ENCODE results near the gene KCNN1.
"Not testable (repeated sequence)": the region's sequence is repeated elsewhere in the genome, so short reads cannot be mapped to it uniquely, and the experiment has no call there.

The KCNN1 gene

DNA sequence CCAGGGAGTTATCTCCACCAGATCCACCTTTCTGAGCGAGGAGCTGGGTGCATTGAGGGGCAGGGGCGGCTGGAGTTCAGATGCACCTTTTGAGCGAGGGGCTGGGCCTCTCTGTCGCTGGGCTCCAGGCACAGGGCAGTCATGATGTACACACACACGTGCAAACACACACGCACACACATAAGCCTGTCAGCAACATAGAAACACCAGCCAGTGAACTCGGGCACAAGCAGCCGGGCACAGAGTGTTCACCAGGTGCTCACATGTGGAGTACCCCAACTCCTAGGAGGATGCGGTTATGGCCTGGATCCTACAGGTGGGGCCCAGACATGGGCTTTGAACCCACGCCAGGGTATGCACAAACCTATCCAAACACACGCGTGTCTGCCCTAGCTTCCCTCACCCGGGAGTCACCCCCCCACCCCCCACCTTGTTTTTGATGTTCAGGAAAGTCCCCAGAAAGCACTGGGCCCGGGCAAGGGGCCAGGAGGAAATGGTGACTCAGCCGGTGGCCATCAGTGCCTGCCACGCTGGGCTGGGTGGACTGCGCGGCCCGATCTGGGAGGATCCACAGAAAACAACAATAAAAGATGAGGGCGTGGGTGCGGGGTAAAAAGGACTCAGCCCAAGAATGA is 54.3 kb downstream of the KCNN1 start:
- in situ Hi-C loops (cut with HindIII; ENCODE audit: low pct_unique_long_range_greater_than_20kb, low sequenced_read_pairs) = no loop called here
- TF ChIP-seq JUND (IDR thresholded peaks at IDR 0.05; ENCODE audit: low read depth) = no peak
- DNase-seq (ENCODE audit: low read depth in 1 of 2, low spot score in 1 of 2) = no peak

DNA sequence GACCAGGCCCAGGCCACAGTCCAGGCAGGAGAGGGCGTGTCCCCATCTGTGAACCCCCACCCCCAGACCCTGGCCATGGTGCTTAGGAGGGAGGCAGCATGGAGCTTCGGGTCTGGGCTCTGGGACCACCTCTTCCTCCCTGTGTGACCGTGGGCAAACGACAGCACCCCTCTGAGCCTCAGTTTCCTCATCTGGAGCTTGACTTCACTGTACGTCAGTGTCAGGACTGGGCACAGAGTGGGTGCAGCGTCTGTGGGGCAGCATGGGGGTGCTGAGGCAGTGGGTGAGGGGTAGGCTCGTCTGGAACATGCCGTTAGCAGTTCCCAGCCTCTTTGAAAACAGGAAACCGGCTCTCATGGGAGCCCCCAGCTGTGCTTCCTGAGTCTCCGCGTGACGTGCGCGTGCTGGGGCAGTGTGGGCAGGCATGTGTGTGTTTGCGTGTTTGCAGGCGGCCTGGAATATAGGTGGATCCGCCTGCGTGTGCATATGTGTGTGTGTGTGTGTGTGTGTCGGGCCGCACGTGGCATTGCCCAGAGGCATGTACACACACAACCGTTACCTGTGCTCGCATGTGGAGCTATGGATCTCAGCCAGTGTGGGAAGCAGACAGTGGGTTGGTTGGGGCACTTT is 56.8 kb downstream of the KCNN1 start:
- no peak for DNase-seq (ENCODE audit: low read depth in 1 of 2, low spot score in 1 of 2)
- in situ Hi-C loops (cut with HindIII; ENCODE audit: low pct_unique_long_range_greater_than_20kb, low sequenced_read_pairs) = no loop called here
- no peak for TF ChIP-seq JUND (IDR thresholded peaks at IDR 0.05; ENCODE audit: low read depth)

DNA sequence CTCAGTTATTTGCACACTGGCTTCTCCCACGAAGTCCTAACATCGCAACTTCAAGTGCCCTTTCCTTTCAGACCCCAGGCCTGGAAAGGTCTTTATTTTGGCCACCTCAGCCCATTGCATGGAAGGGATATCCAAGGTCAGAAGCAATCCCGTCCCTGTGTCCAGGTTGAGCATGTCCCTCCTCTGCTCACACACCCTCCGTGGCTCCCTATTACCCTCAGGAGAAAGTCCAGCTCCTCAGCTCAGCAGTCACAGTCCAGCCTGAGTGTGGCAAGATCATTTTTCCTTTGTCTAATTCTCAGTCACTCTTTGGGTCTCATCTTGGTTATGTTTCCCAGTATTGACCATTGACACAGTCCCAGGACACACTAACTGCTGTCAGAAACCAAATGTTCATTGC is 60.2 kb downstream of the KCNN1 start:
- TF ChIP-seq JUND (IDR thresholded peaks at IDR 0.05; ENCODE audit: low read depth) = no peak
- DNase-seq (ENCODE audit: low read depth in 1 of 2, low spot score in 1 of 2) = no peak
- in situ Hi-C loops (cut with HindIII; ENCODE audit: low pct_unique_long_range_greater_than_20kb, low sequenced_read_pairs) = no loop called here

DNA sequence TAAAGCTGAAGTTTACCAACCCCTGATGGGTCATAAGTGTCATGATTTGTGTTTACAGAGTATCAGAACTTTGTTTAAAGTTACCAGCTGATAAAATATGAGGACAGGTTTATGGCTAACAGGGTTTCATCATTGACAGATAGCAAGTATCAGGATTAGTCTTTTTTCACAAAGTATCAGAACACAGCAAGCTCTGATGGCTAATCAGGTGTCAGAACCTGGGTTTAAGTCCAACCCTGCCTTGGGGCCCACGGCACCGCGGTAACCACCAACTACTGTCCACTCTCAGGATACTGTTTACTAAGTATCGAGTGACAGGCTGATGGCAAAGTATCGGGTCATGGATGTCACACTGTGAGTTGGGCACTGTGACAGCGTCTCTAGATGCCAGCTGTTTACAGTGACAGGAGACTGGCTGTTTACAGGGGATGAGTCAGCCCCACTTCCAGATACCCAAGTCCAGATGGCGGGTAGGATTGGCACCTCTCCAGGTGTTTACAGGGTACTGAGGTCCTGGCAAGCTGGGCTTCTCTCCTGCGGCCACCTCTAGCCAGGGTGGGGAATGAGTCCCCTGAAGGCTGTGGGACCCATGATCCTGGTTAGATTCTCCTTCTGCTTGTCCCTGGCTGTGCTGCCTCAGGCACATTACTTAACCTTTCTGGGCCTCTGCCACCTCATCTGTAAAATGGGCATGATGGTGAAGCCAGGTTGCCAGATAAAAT is 62.9 kb downstream of the KCNN1 start:
- peak in 1 of 2 experiments; percentile 75 for DNase-seq (ENCODE audit: low read depth in 1 of 2, low spot score in 1 of 2)
- in situ Hi-C loops (cut with HindIII; ENCODE audit: low pct_unique_long_range_greater_than_20kb, low sequenced_read_pairs) = no loop called here
- no peak for TF ChIP-seq JUND (IDR thresholded peaks at IDR 0.05; ENCODE audit: low read depth)

DNA sequence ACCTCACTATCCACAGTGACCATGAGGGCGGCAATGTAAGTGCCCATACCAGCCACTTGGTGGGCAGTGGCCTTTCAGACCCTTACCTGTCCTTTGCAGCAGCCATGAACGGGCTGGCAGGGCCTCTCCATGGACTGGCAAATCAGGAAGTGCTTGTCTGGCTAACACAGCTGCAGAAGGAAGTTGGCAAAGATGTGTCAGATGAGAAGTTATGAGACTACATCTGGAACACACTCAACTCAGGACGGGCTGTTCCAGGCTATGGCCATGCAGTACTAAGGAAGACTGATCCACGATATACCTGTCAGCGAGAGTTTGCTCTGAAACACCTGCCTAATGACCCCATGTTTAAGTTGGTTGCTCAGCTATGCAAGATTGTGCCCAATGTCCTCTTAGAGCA is 64.5 kb downstream of the KCNN1 start:
- in situ Hi-C loops (cut with HindIII; ENCODE audit: low pct_unique_long_range_greater_than_20kb, low sequenced_read_pairs); DNase-seq (ENCODE audit: low read depth in 1 of 2, low spot score in 1 of 2): not testable (repeated sequence)

DNA sequence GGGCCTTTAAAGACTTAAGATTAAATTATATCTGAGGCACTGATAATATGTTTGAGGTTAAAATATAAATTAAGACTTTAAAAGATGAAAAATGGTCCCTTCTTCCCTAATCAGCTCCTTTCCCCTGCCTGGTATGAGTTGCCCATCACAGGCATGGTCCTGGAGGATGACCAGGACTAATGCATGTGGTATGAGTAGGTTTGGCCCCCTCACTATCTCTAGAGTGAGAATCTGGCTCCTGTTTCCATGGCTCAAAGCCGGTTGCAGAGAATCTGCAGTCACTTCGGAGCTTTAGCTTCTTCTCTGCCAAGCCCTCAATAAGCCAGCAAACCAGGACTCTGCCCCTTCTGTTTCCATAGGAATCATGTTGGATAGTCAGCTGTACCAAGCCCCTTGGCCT is 65.2 kb downstream of the KCNN1 start:
- in situ Hi-C loops (cut with HindIII; ENCODE audit: low pct_unique_long_range_greater_than_20kb, low sequenced_read_pairs); DNase-seq (ENCODE audit: low read depth in 1 of 2, low spot score in 1 of 2): not testable (repeated sequence)

DNA sequence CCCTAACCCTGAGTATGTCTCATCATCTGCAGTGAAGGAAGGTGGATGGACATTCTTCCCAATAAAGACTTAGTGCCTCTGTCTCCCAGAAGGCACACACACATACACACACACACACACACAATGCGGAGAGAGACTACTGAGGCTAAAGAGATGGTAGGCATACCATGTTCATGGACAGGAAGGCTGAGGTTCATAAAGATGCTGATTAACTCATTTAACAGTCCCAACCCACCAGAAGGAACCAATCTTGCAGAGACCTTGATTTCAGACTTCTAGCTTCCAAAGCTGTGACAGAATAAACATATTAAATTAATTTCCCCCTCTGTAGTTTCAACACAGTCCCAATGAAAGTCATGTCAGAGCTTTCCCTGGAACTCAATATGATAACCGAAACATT is 74.1 kb downstream of the KCNN1 start:
- in situ Hi-C loops (cut with HindIII; ENCODE audit: low pct_unique_long_range_greater_than_20kb, low sequenced_read_pairs) = no loop called here
- DNase-seq (ENCODE audit: low read depth in 1 of 2, low spot score in 1 of 2) = no peak
- TF ChIP-seq JUND (IDR thresholded peaks at IDR 0.05; ENCODE audit: low read depth) = no peak

DNA sequence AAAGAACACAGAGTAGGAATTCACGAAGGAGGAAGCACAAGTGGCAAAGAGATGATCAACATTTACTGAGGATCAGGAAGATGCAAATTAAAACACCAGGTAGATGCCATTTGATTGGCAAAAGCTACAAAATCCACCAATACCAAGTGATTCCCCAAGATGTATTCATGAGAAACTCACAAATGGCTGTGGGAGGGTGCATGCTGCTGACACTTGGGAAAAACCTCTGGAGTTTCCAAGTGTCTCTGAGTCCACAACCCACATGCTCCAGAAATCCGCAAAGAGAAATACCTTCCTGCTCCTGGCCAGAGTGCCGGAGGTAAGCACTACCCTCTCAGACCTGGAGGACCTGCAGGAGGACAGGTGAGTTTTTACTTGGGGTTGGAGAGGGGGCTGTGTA is 76.8 kb downstream of the KCNN1 start:
- DNase-seq (ENCODE audit: low read depth in 1 of 2, low spot score in 1 of 2) = no peak
- in situ Hi-C loops (cut with HindIII; ENCODE audit: low pct_unique_long_range_greater_than_20kb, low sequenced_read_pairs) = no loop called here
- no peak for TF ChIP-seq JUND (IDR thresholded peaks at IDR 0.05; ENCODE audit: low read depth)

DNA sequence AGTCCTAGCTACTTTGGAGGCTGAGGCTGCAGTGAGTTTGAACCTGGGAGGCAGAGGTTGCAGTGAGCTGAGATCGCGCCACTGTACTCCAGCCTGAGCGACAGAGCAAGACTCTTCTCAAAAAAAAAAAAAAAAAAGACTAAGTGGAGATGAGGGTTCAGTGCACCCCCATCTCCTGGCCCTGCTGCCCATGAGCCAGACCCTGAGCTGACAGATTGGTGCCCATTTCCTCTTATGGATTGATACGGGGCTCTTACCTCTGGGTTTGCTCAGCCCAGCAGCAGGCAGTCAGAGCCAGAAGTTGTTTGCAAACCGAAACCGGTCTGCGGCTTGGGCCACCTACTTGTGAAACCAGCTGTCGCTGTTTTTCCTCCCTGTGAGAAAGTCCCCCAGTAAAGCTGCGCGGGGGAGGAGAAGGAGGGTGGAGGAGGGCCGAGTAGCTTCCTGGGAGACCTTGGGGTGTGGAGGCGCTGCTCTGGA is 78.0 kb downstream of the KCNN1 start:
- TF ChIP-seq JUND (IDR thresholded peaks at IDR 0.05; ENCODE audit: low read depth) = no peak
- DNase-seq (ENCODE audit: low read depth in 1 of 2, low spot score in 1 of 2) = peak; percentile 41 to 73
- in situ Hi-C loops (cut with HindIII; ENCODE audit: low pct_unique_long_range_greater_than_20kb, low sequenced_read_pairs) = no loop called here

DNA sequence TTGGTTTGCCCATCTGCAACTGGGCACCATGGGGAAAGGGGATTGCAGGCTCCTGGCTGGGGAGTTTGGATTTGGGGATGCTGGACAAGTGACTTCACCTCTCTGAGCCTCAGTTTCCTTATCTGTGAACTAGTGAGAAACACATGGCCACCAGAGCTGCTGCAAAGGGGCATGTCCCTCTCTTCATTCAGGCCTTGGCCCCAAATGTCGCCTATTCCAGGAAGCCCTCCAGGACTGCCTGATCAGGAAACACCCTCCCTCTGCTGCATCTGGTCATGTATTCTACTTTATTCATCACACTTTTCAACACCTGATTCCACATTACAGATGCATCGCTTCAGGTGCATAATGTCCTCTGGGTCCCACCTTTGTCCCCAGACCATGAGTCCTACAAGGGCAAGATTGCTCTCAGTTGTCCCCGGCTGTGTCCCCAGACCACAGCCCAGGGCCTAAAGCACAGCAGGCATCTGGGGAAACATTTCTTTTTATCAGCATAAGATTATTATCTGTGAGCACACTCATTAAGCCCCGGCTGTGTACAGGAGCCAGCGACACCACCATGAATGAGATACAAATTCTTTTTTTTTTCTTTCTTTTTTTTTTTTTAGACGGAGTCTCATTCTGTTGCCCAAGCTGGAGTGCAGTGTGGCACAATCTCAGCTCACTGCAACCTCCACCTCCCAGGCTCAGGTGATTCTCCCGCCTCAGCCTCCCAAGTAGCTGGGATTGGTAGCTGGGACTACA is 78.6 kb downstream of the KCNN1 start:
- DNase-seq (ENCODE audit: low read depth in 1 of 2, low spot score in 1 of 2) = no peak
- in situ Hi-C loops (cut with HindIII; ENCODE audit: low pct_unique_long_range_greater_than_20kb, low sequenced_read_pairs) = no loop called here
- no peak for TF ChIP-seq JUND (IDR thresholded peaks at IDR 0.05; ENCODE audit: low read depth)

DNA sequence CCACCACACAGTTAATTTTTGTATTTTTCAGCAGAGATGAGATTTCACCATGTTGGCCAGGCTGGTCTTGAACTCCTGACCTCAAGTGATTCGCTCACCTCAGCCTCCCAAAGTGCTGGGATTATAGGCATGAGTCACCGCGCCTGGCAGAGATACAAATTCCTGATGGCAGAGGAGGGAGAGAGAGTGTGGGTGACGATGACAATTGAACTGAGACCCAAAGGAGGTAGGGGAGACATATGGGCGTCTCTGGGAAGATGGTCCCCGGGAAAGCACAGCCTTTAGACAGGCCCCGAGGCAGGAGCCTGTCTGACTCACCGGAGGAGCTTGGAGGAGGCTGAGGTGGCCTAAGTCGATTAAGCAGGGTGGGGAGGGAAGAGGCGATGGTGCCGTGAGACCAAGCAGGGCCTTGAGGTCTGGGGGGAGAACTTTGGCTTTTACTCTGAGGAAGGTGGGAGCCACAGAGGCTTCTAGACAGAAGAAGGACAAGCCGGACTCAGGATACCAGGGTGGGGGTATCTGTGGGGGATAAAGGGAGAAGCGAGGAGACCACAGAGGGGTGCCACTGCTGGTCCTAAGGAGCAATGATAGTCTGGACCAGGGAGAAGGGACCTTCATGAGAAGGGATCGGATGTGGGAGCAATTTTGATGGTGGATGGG is 79.3 kb downstream of the KCNN1 start:
- peak in 1 of 2 experiments; percentile 38 for DNase-seq (ENCODE audit: low read depth in 1 of 2, low spot score in 1 of 2)
- in situ Hi-C loops (cut with HindIII; ENCODE audit: low pct_unique_long_range_greater_than_20kb, low sequenced_read_pairs) = no loop called here
- TF ChIP-seq JUND (IDR thresholded peaks at IDR 0.05; ENCODE audit: low read depth) = no peak

DNA sequence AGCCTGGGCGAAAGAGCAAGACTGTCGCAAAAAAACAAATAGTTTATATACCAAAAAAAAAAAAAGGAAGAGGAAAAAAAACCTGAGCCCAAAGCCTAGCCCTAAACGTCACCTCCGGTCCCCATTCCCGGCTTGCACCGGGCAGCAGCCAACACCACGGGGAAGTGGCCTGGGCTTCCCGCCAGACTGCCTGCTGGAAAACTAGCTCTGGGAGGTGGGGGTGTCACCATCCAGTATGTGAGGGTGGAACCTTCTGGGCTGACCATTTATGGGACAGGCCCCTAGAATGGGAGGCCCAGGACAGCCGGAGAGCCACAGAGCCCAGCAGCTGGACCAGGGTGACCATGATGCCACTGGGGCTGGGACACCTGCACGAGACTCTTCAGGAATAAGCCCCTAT is 82.5 kb downstream of the KCNN1 start:
- no peak for DNase-seq (ENCODE audit: low read depth in 1 of 2, low spot score in 1 of 2)
- in situ Hi-C loops (cut with HindIII; ENCODE audit: low pct_unique_long_range_greater_than_20kb, low sequenced_read_pairs) = no loop called here
- TF ChIP-seq JUND (IDR thresholded peaks at IDR 0.05; ENCODE audit: low read depth) = no peak
